PC-3 (cell line): Measurements from ENCODE around the gene FAM43B.

Source experiments
- EZH2phosphoT487 ChIP-seq: fragments of 300-600 bp; sonication (generic); IDR thresholded peaks from 2 replicates; pipeline ENCODE4 v1.6.1; 2018; ENCODE audit warnings: mild to moderate bottlenecking, antibody characterized with exemption, low read length, borderline replicate concordance
- TF ChIP-seq, protein P1 (sequence below): fragments of 300-600 bp; sonication (generic); conservative IDR thresholded peaks from 2 replicates; pipeline ENCODE4 v1.5.1; 2017; ENCODE audit warnings: antibody characterized with exemption, low read depth, mild to moderate bottlenecking, low read length

DNA sequence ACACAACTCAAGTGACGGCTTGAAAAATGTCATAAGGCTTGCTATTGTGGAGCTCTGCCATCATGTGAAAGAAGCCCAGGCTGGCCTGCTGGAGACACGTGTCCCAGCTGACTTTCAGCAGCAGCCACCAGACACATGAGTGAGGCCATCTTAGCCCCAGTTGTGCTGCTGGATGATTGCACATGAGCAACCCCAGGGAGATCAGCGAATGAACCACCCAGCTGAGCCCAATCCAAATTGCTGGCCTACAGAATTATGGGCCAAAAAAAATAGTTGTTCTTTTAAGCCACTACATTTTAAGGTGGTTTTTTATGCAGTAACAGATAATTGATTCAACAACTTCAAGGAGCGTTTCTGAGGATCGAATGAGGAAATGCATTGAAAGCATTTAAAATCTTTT is 19.1 kb downstream of the FAM43B start:
- TF ChIP-seq, protein P1, sequence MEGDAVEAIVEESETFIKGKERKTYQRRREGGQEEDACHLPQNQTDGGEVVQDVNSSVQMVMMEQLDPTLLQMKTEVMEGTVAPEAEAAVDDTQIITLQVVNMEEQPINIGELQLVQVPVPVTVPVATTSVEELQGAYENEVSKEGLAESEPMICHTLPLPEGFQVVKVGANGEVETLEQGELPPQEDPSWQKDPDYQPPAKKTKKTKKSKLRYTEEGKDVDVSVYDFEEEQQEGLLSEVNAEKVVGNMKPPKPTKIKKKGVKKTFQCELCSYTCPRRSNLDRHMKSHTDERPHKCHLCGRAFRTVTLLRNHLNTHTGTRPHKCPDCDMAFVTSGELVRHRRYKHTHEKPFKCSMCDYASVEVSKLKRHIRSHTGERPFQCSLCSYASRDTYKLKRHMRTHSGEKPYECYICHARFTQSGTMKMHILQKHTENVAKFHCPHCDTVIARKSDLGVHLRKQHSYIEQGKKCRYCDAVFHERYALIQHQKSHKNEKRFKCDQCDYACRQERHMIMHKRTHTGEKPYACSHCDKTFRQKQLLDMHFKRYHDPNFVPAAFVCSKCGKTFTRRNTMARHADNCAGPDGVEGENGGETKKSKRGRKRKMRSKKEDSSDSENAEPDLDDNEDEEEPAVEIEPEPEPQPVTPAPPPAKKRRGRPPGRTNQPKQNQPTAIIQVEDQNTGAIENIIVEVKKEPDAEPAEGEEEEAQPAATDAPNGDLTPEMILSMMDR = no peak
- no peak for TF ChIP-seq EZH2phosphoT487
